Activated T-cell treated with anti-CD3 and anti-CD28 coated beads for 1 hour (primary cell): ENCODE results near the gene PACS2.
"Not testable (repeated sequence)": the region's sequence is repeated elsewhere in the genome, so short reads cannot be mapped to it uniquely, and the experiment has no call there.

Source experiments
- DNase-seq: peaks from one replicate; pipeline ENCODE4 v3.0.0-alpha.2; 2020; ENCODE audit warnings: low read depth

The PACS2 gene

GRCh38 chr14:105315941-105316576 is 1.5 kb downstream of the PACS2 start:
- DNase-seq, result no peak

DNA sequence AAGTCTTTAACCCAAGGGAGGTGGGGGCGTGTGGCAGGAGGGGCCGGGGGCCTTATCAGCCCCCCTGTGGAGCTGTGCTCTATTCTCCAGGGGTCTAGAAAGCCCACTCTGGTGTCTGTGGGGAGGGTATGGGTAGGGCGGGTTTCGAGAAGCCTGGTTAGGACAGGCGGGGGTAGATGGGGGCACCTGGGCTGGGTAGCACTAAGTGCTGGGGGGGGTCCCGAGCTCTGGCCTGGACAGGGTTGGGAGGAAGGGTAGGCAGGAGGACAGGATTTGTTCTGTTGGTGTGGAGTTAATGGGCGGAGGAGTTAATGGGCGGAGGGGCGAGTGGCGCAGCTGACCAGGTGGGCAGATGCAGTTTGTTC is 2.0 kb downstream of the PACS2 start:
- DNase-seq, result no peak

DNA sequence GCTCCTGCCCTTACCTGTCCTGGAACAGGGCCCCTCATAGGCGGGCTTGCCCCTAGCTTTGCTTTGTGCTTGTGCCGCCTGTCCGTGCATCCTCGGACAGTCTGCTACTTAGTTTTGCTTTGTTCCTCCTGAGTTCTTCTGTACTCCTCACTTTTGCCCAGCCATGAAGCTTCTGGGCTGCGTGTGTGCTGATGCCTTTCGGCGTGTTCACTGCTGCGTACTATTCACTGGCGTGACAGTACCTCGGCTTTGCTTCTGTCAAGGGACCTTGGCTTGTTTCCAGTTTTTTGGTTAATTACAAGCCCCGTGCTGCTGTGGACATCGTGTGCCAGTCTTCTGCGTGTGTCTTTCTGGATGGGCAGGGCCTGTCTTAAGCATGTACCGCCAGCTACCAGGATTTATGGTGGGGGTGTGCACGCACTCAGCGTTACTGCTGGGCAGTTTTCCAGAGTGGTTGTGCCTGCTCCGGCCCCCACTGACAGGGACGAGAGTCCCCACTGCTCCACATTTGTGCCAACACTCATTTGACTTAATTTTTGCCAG is 2.5 kb downstream of the PACS2 start:
- DNase-seq, result no peak

DNA sequence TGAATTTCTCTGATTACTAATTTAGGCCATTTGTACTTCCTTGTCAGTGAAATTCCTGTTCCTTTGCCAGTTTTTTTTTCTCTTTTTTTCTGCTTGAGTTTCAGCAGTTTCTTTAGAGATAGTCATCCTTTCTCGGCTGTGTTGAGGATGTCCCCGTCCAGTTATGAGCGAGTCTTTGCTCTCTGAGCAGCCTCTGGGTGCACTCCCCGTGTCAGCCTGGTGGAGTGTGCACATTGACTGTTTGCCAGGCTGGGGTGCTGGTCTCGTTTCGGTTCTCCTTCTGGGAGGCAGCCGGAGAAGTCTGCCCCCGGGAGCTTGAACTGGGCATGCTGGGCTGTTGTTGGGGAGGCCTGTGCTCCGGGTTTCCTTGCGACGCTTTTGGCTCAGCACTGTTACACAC is 3.0 kb downstream of the PACS2 start:
- DNase-seq, result no peak

DNA sequence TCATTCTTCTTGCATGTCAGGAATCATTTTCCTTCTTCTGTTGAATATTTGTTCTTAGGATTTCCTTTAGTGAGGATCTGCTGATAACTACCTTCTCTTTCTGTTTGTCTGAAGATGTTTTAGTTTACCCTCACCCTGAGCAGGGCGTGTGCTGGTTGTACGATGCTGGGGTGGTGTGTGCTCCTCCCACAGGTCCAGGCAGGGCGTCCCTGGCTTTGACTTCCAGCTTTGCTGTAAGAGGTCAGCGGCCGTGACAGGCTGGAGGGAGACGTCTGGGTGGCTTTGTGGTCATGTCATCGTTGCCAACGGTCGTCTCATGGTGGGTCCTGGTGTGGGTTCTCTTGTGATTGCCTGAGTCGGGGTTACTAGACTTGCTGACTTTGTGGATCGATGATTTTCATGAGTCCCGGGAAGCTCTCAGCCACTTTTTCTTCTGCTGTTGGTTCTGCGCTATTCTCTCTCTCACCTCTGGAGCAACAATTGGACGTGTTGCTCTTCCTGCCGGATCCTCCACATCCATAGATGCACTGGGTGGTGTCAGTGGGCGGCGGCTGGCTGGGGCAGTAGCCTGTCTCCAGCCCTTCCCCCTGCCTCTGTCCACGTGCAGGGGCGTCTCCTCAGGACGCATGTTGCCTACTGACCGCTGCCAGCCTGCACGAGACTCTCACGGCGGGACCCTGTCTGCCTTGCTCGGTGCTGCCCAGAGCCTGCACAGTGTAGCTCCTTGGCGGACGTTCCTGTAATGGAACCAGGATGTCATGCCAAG is 8.4 kb downstream of the PACS2 start:
- no peak for DNase-seq

- DNase-seq, result no peak
Observed at GRCh38 chr14:105323663-105324062, 9.1 kb downstream of the PACS2 start.

GRCh38 chr14:105324080-105324778 is 9.7 kb downstream of the PACS2 start:
- no peak for DNase-seq

DNA sequence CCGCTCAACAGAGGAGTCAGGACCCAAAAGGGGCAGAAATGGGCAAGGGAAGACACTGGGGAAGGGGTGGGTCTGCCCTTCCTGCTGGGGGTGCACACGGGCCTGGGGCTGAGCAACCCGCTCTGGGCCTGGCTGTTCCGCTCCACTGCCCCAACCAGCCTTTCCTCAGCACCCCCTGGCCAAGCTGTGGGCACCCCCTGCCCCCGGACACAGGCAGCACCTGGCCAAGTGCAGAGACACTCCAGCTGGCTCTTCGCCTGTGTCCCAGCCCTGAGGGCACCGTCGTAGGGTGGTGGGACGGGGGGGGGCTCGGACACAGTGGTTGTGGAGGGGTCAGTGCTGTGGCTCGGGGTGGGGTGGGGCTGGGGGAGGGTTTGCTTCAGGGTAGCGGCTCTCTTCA is 10.3 kb downstream of the PACS2 start:
- DNase-seq, result no peak

GRCh38 chr14:105325303-105325702 is 10.8 kb downstream of the PACS2 start:
- no peak for DNase-seq

- no peak for DNase-seq
Observed at GRCh38 chr14:105325716-105326567, 11.4 kb downstream of the PACS2 start.

DNA sequence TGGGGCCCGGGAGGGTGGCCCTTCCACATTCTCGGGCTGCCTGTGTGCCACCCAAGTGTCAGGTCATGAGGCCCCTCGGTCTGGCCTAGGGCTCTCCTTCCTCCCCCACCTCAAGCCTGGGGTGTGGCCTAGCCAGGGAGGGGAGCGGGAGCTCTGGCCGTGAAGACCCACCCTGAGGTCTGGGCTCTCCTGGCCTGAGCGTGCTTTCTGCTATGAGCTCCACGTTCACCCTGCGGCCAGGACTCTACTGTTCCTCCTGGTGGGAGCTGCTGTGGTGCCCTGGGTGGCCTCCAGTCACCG is 12.0 kb downstream of the PACS2 start:
- no peak for DNase-seq

DNA sequence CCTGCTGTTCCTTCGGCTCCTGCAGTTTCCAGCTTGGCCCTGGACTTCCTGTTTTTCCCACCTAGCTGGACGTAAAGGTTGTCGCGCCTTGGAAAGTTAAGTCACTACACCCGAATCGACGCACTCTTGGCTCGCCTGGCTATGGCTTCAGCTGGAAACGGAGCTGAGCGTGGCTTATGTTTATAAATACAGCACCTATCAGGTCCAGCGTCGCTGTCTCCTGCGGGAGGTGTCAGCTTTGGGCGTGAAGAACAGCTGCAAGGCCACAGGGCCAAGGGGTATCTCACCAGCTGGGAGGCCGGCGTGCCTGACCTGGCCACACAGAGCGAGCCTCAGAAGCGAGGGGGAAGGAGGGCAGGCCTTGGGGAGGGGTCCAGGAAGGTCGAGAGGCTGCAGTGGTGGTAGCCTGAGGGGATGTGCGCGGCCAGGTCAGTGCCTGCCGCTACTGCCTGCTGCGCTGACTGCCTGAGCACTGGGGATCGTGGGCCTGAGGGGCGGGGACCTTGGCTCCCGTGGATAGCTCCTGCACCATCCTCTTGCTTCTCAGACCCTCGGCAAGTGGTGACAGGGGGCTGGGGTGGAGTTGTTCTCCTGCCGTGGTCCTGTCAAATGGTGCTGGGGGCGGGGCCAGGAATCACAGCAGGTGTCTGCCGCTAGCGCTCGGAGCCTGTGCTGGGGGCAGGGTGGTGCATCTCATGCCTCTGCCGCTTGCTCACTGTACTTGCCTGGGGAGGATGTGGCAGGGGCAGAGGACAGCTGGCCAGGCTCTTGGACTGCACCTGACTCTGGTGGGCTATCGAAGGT is 12.5 kb downstream of the PACS2 start:
- no peak for DNase-seq

- not testable (repeated sequence) for DNase-seq
Observed at GRCh38 chr14:105327695-105328045, 13.1 kb downstream of the PACS2 start.

GRCh38 chr14:105328070-105328677 is 13.6 kb downstream of the PACS2 start:
- no peak for DNase-seq

DNA sequence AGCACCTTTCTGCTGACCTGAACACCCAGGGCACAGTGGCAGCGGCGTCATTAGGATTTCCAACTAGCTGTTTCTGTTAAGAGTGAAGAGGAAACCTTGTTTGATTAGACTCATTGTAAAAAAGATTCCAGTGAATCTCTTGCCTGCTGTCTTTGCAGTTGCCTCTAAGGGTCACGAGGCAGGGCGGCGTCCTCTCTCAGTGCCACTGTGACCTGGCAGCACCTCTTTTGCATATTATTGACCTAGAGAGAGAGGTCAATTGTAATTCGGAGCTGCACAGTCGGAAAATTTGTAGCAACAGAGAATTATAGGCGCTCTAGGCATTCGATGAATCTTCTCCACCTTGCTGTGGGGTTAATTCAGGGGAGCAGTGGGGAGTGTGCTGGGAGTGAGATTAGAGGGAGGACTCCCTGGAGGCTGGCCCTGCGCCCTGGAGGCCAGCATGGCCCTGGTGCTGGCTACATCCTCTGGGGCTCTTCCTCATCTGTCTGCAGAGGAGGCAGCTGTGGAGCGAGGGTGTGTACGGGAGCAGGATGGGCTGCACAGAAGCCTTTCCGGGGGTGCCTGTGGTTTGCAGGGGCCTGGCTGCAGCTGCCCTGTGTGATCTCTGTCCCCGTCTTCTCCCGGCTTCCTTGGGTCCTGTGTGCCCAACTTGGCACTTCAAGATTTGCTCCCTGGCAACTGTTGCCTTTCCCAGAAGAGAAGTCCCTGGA is 14.3 kb downstream of the PACS2 start:
- DNase-seq, result no peak

GRCh38 chr14:105329411-105330150 is 15.0 kb downstream of the PACS2 start:
- no peak for DNase-seq

DNA sequence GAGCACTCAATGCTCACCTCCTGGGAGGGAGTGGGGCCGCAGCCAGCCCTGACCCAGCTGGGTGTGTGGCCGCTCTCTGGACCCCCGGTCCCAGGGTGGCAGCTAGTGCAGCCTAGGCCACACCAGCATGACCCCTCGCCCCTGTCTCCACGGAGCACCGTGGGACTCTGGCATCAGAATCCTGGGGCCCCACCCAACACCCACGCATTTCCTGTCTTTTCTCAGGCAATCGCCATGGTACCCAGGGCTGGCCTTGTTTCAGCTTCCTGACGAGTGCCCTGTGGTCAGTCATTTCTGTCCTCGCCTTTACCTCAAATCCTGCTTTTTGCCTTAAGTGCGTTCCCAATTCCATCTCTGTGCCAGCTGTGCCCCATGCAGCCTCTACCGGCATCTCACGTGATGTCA is 15.9 kb downstream of the PACS2 start:
- no peak for DNase-seq

DNA sequence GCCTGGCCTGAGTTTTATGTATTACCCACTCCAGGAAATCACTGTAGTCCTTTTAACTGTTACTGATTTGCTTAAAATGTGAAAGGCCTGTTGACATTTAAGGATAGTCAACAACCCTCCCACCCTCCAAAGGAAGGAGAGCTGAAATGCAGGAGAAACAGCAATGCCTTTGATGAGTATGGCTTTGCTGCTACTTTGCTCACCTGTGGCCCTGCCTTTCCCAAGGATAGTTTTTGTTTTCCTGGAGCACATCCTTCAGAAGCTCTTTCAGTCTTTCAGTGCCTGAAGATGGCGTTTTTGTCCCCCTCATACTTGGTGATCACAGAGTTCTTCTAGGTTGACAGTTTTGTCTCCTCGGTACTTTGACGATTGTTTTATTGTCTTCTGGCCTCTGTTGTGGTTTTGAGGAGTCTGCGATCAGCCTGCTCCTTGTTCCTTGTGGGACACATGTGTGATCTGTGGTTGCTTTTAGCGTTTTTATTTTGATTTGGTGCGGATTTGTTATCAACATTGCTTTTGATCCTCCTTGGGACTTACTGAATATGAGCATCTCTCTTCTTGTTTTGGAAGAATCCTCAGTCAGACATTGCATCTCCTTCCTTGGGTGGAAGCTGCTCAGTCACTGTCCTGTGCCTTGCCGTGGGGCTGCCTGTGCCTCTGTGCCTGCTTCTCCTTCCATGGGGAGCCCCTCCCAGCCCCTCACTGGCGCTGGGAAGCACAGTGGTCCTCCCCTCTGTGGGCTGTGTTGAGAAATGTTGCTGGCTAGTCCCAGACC is 17.2 kb downstream of the PACS2 start:
- no peak for DNase-seq

GRCh38 chr14:105332350-105332874 is 17.9 kb downstream of the PACS2 start:
- DNase-seq, result no peak
